ENCODE measurements around the gene PHACTR3. TPM values are rescaled to one million over a fixed set of nuclear protein-coding genes. Genes with fewer than 3 reads are reported as not detected.

Gene PHACTR3
- total and polyA plus RNA-seq, 2 experiments from 2014 or later = 0.45 to 0.61 TPM

- no peak for TF ChIP-seq ZNF462 (CRISPR knock-in tag; IDR thresholded peaks at IDR 0.05)
Measured at GRCh38 chr20:59790346-59790745, 186.0 kb downstream of the PHACTR3 start (continued).

GRCh38 chr20:59792300-59792699 lies 188.0 kb downstream of the PHACTR3 start:
- Histone ChIP-seq H3K27me3 (ENCODE audit: insufficient read depth) (no peaks in the 10 kb centered on the region), H3K27ac (ENCODE audit: low read depth) (no peak overlapping the region), H3K79me2 (replicated peaks; ENCODE audit: insufficient read depth) (no peaks in the 10 kb centered on the region), H3K4me3 (no peak overlapping the region), H3K9me2 (ENCODE audit: insufficient read depth) (no peaks in the 10 kb centered on the region; the same call in 1 of the 2 replicates), H2AFZ (no peak overlapping the region), H3F3A (replicated peaks; ENCODE audit: low read depth) (no peaks in the 10 kb centered on the region), H3K36me3 (ENCODE audit: insufficient read depth) (no peaks in the 10 kb centered on the region), H3K4me2 (no peak overlapping the region), H4K20me1 (replicated peaks; ENCODE audit: insufficient read depth) (no peaks in the 10 kb centered on the region), H3K4me1 (ENCODE audit: insufficient read depth) (no peaks in the 10 kb centered on the region)
- Mint-ChIP-seq H3K36me3 (ENCODE audit: low read depth) (no peaks in the 10 kb centered on the region), H3K27ac (no peak overlapping the region), H3K9me3 (peaks cover 29% of the 10 kb centered on the region), H3K4me3 (no peak overlapping the region), H3K4me1 (peaks cover 2% of the 10 kb centered on the region; the same call in 1 of the 3 replicates), H3K27me3 (ENCODE audit: insufficient read depth, low read depth, poor library complexity) (peaks cover 3% of the 10 kb centered on the region)
- no peak for DNase-seq (ENCODE audit: low spot score)
- ATAC-seq = no peak
- TF ChIP-seq CREB1 (CRISPR knock-in tag; IDR thresholded peaks at IDR 0.05; ENCODE audit: low read depth) (no peak), POLR2AphosphoS5 (IDR thresholded peaks at IDR 0.05; ENCODE audit: low read depth) (no peak), ZNF114 (CRISPR knock-in tag; IDR thresholded peaks at IDR 0.05) (no peak), ZNF331 (CRISPR knock-in tag; IDR thresholded peaks at IDR 0.05; ENCODE audit: low read depth) (no peak), ZNF462 (CRISPR knock-in tag; IDR thresholded peaks at IDR 0.05) (no peak), REST (IDR thresholded peaks at IDR 0.05; ENCODE audit: unreplicated experiment) (no peak)
